Panc1 (cell line): ENCODE data around the gene COL27A1. TPM values are rescaled to one million over a fixed set of nuclear protein-coding genes. Genes with fewer than 3 reads are reported as not detected.

Experiments used
- ATAC-seq: fragments of 200-7000 bp; cut with Tn5 transposase; 2 replicates; pipeline ENCODE4 v1.9.1; 2020; ENCODE audit warnings: mild to moderate bottlenecking, moderate library complexity
- BruUV-seq: library from RNA; stranded (reverse); fragments of 400-500 nt; replicated peaks from 2 replicates; lab custom pipeline; 2021; lab: Mats Ljungman, UMichigan
- CTCF ChIA-PET: fragments of 300-600 bp; sonication (Branson Sonifier 250); formaldehyde crosslinking; loops from one replicate; lab custom pipeline; 2022; ENCODE audit warnings: antibody characterized with exemption; lab: Charles Lee
- POLR2A ChIA-PET: fragments of 300-600 bp; sonication (Branson Sonifier 250); formaldehyde crosslinking; loops from one replicate; lab custom pipeline; 2022; ENCODE audit warnings: antibody characterized with exemption; lab: Charles Lee
- DNase-seq: peaks from one replicate; pipeline ENCODE4 v3.0.0-alpha.2; 2010; ENCODE audit warnings: low read depth, low spot score
- H3K27ac ChIP-seq: 2 replicates; pipeline ENCODE4 v1.5.1; 2011; ENCODE audit warnings: mild to moderate bottlenecking, low read length, inconsistent platforms
- H3K27me3 ChIP-seq: fragments of 200-500 bp; sonication (Bioruptor generic); 2 replicates; pipeline ENCODE4 v1.6.0; 2014; ENCODE audit warnings: low read length, inconsistent platforms; ENCODE audit not compliant: control insufficient read depth, insufficient read depth
- H3K36me3 ChIP-seq: fragments of 200-500 bp; sonication (Bioruptor generic); 2 replicates; pipeline ENCODE4 v1.5.1; 2014; ENCODE audit warnings: inconsistent platforms, mild to moderate bottlenecking, low read length, moderate library complexity; ENCODE audit not compliant: control insufficient read depth, insufficient read depth
- H3K4me1 ChIP-seq: 2 replicates; pipeline ENCODE4 v1.5.1; 2011; ENCODE audit warnings: inconsistent platforms, mild to moderate bottlenecking, low read length, moderate library complexity; ENCODE audit not compliant: control insufficient read depth, insufficient read depth
- H3K4me3 ChIP-seq, 2 experiments: 2 replicates each; pipeline ENCODE4 v1.5.1; 2011 to 2012; ENCODE audit warnings: low read depth in 2 of 2, low read length in 2 of 2, mild to moderate bottlenecking in 2 of 2, inconsistent platforms in 1 of 2, moderate library complexity in 1 of 2
- H3K9me3 ChIP-seq: fragments of 200-500 bp; sonication (Bioruptor generic); 2 replicates; pipeline ENCODE4 v1.5.1; 2014; ENCODE audit warnings: low read depth, mild to moderate bottlenecking, inconsistent platforms, low read length, moderate library complexity; ENCODE audit not compliant: control insufficient read depth, insufficient read depth
- POLR2AphosphoS5 ChIP-seq: IDR thresholded peaks from 2 replicates; pipeline ENCODE4 v1.6.1; 2012; ENCODE audit warnings: mild to moderate bottlenecking, low read depth, low read length, moderate library complexity
- SIN3A ChIP-seq: IDR thresholded peaks from 2 replicates; pipeline ENCODE4 v1.6.1; 2012; ENCODE audit warnings: low read depth, mild to moderate bottlenecking, low read length, moderate library complexity, borderline replicate concordance; ENCODE audit not compliant: insufficient read depth
- TCF7L2 ChIP-seq: IDR thresholded peaks from 2 replicates; pipeline ENCODE4 v1.6.1; 2011; ENCODE audit warnings: mild to moderate bottlenecking, low read depth, low read length, inconsistent platforms
- in situ Hi-C: cut with HindIII; loops from 2 replicates; pipeline ENCODE4 v1.10.0; 2016; ENCODE audit warnings: low sequenced_read_pairs, low pct_unique_long_range_greater_than_20kb
- intact Hi-C: fragments of 100-400 bp; cut with micrococcal nuclease; formaldehyde crosslinking; loops from one replicate; pipeline ENCODE4 v1.10.0; 2022; ENCODE audit not compliant: unreplicated experiment
- total RNA-seq: library from RNA; stranded (reverse); gene quantifications from one replicate; pipeline ENCODE4 v1.2.1, GENCODE V29; 2021; ENCODE audit not compliant: unreplicated experiment
- TF ChIP-seq, protein P1 (sequence below), 2 experiments: IDR thresholded peaks; 2 replicates each; pipeline ENCODE4 v1.6.1; 2011 to 2012; ENCODE audit warnings: low read depth in 2 of 2, control low read depth in 1 of 2, low read length in 1 of 2, mild to moderate bottlenecking in 1 of 2, moderate library complexity in 1 of 2; ENCODE audit not compliant: insufficient read depth in 1 of 2
- TF ChIP-seq, protein P2 (sequence below): fragments of 450-650 bp; IDR thresholded peaks from 2 replicates; pipeline ENCODE4 v1.5.1; 2017; ENCODE audit warnings: mild to moderate bottlenecking

The COL27A1 gene
- total RNA-seq, 1 experiment from 2014 or later, result 5.1 TPM

- no peak for DNase-seq
- in situ Hi-C loops (no loop called here), intact Hi-C loops (no loop called here)
- Histone ChIP-seq H3K27ac (no peak overlapping the region), H3K36me3 (no peaks in the 10 kb centered on the region), H3K9me3 (no peaks in the 10 kb centered on the region), H3K27me3 (no peaks in the 10 kb centered on the region), H3K4me3 (no peak overlapping the region), H3K4me1 (no peaks in the 10 kb centered on the region)
- no peak for ATAC-seq
- BruUV-seq, result no TSS peak
- ChIA-PET CTCF (no interaction called here), POLR2A (no interaction called here)
- TF ChIP-seq, protein P1, sequence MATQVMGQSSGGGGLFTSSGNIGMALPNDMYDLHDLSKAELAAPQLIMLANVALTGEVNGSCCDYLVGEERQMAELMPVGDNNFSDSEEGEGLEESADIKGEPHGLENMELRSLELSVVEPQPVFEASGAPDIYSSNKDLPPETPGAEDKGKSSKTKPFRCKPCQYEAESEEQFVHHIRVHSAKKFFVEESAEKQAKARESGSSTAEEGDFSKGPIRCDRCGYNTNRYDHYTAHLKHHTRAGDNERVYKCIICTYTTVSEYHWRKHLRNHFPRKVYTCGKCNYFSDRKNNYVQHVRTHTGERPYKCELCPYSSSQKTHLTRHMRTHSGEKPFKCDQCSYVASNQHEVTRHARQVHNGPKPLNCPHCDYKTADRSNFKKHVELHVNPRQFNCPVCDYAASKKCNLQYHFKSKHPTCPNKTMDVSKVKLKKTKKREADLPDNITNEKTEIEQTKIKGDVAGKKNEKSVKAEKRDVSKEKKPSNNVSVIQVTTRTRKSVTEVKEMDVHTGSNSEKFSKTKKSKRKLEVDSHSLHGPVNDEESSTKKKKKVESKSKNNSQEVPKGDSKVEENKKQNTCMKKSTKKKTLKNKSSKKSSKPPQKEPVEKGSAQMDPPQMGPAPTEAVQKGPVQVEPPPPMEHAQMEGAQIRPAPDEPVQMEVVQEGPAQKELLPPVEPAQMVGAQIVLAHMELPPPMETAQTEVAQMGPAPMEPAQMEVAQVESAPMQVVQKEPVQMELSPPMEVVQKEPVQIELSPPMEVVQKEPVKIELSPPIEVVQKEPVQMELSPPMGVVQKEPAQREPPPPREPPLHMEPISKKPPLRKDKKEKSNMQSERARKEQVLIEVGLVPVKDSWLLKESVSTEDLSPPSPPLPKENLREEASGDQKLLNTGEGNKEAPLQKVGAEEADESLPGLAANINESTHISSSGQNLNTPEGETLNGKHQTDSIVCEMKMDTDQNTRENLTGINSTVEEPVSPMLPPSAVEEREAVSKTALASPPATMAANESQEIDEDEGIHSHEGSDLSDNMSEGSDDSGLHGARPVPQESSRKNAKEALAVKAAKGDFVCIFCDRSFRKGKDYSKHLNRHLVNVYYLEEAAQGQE (IDR thresholded peaks at IDR 0.05; ENCODE audit: insufficient read depth in 1 of 2, low read depth in 2 of 2, low read length in 1 of 2), result no peak
- TF ChIP-seq TCF7L2, result no peak
Observed at GRCh38 chr9:114137831-114138230, 17.5 kb upstream of the COL27A1 start.

- no peak for ATAC-seq
Observed at GRCh38 chr9:114138552-114138971, 16.8 kb upstream of the COL27A1 start.

GRCh38 chr9:114139071-114139470 is 16.3 kb upstream of the COL27A1 start:
- intact Hi-C loops, result no loop called here
- DNase-seq (no peak), ATAC-seq (no peak)
- Histone ChIP-seq H3K27ac (no peak overlapping the region), H3K4me1 (no peaks in the 10 kb centered on the region), H3K9me3 (no peaks in the 10 kb centered on the region), H3K36me3 (no peaks in the 10 kb centered on the region), H3K27me3 (no peaks in the 10 kb centered on the region), H3K4me3 (no peak overlapping the region)
- POLR2A ChIA-PET, result no interaction called here
- CTCF ChIA-PET, result no interaction called here
- in situ Hi-C loops, result no loop called here
- TF ChIP-seq TCF7L2, result no peak
- TF ChIP-seq, protein P2, sequence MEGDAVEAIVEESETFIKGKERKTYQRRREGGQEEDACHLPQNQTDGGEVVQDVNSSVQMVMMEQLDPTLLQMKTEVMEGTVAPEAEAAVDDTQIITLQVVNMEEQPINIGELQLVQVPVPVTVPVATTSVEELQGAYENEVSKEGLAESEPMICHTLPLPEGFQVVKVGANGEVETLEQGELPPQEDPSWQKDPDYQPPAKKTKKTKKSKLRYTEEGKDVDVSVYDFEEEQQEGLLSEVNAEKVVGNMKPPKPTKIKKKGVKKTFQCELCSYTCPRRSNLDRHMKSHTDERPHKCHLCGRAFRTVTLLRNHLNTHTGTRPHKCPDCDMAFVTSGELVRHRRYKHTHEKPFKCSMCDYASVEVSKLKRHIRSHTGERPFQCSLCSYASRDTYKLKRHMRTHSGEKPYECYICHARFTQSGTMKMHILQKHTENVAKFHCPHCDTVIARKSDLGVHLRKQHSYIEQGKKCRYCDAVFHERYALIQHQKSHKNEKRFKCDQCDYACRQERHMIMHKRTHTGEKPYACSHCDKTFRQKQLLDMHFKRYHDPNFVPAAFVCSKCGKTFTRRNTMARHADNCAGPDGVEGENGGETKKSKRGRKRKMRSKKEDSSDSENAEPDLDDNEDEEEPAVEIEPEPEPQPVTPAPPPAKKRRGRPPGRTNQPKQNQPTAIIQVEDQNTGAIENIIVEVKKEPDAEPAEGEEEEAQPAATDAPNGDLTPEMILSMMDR, result no peak
- TF ChIP-seq SIN3A, result no peak
- no peak for TF ChIP-seq POLR2AphosphoS5
- TF ChIP-seq, protein P1 (IDR thresholded peaks at IDR 0.05; ENCODE audit: insufficient read depth in 1 of 2, low read depth in 2 of 2, low read length in 1 of 2), result no peak
- BruUV-seq, result no TSS peak

More at GRCh38 chr9:114138552-114138971, 16.8 kb upstream of the COL27A1 start:
- no peaks in the 10 kb centered on the region for H3K9me3 ChIP-seq
- H3K36me3 ChIP-seq, result no peaks in the 10 kb centered on the region
- BruUV-seq, result no TSS peak
- DNase-seq, result no peak
- ChIA-PET POLR2A (no interaction called here), CTCF (no interaction called here)
- TF ChIP-seq, protein P2, result no peak
- no peak overlapping the region for H3K27ac ChIP-seq
- H3K4me3 ChIP-seq, result no peak overlapping the region
- intact Hi-C loops (no loop called here), in situ Hi-C loops (no loop called here)
- H3K27me3 ChIP-seq, result no peaks in the 10 kb centered on the region
- no peaks in the 10 kb centered on the region for H3K4me1 ChIP-seq
